ENCODE results near the gene LRRC55. TPM values are rescaled to one million over a fixed set of nuclear protein-coding genes. Genes with fewer than 3 reads are reported as not detected.

Gene LRRC55
- total RNA-seq, 1 experiment from 2014 or later = not detected

DNA sequence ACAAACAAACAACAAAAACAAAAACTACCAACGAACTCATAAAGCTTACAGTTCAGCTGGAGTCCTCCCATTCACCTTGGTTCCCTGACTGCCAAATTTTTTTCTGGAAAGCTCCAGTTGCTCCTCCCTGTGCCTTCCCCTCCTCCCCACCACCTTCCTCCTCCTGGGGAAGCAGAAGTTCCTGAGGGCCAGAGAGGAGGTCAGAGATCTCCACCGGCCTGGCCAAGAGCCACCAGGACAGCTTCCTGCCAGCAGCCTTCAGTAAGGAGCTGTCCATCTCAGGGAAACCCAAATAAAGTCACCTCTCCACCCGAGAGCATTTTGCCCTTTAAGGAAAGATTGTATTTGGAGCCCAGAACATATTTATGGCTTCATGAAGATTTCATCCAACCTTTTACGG, 35.3 kb downstream of the LRRC55 start:
- POLR2A ChIA-PET = no interaction called here
- Histone ChIP-seq H3K27me3 (ENCODE audit: insufficient read depth, low read length) (peaks cover 3% of the 10 kb centered on the region), H2AFZ (ENCODE audit: low read depth, low read length, poor library complexity, severe bottlenecking) (no peak overlapping the region), H3K36me3 (ENCODE audit: control insufficient read depth in 1 of 2, insufficient read depth in 2 of 2, low read length in 2 of 2) (no peaks in the 10 kb centered on the region), H3K27ac (ENCODE audit: low read depth, low read length) (no peak overlapping the region), H3K4me3 (replicated peaks in 1 of 2; ENCODE audit: low read depth in 1 of 2, low read length in 2 of 2) (no peak overlapping the region), H3K4me2 (ENCODE audit: low read length) (no peak overlapping the region), H3K9ac (ENCODE audit: low read length) (no peak overlapping the region), H3K9me2 (ENCODE audit: insufficient read depth) (no peaks in the 10 kb centered on the region), H3K79me2 (ENCODE audit: insufficient read depth, low read length) (no peaks in the 10 kb centered on the region), H4K20me1 (ENCODE audit: insufficient read depth) (no peaks in the 10 kb centered on the region), H3K9me3 (ENCODE audit: control insufficient read depth in 1 of 2, insufficient read depth in 1 of 2, low read depth in 1 of 2, low read length in 2 of 2) (no peaks in the 10 kb centered on the region), H3K4me1 (ENCODE audit: control insufficient read depth in 1 of 2, insufficient read depth in 2 of 2, low read length in 2 of 2) (no peaks in the 10 kb centered on the region)
- BruUV-seq (replicated peaks) = no TSS peak
- TF ChIP-seq TCF7L2 (IDR thresholded peaks at IDR 0.05; ENCODE audit: borderline replicate concordance, extremely low read depth, insufficient read depth, insufficient read length) = no peak
- no peak for TF ChIP-seq SP1 (IDR thresholded peaks at IDR 0.05; ENCODE audit: low read depth)
- no peak for TF ChIP-seq ZNF274 (IDR thresholded peaks at IDR 0.05; ENCODE audit: low read depth, low read length)
- TF ChIP-seq CBX3 (IDR thresholded peaks at IDR 0.05; ENCODE audit: low read depth) = no peak
- no peak for TF ChIP-seq EZH2 (IDR thresholded peaks at IDR 0.05)
- no peak for TF ChIP-seq JUND (IDR thresholded peaks at IDR 0.05)
- no peak for TF ChIP-seq RAD21 (IDR thresholded peaks at IDR 0.05; ENCODE audit: low read depth)
- TF ChIP-seq YY1 (IDR thresholded peaks at IDR 0.05; ENCODE audit: extremely low read depth, insufficient replicate concordance, low read depth, low read length) = no peak
- TF ChIP-seq ZFX (IDR thresholded peaks at IDR 0.05) = no peak
- no peak for TF ChIP-seq CEBPB (IDR thresholded peaks at IDR 0.05; ENCODE audit: low read depth)
- no peak for DNase-seq (ENCODE audit: low read depth, low spot score)
- CTCF ChIA-PET = no interaction called here
- no peak for ATAC-seq
- intact Hi-C loops (cut with micrococcal nuclease) = no loop called here
- RAD21 ChIA-PET (ENCODE audit: low non-redundant PET in 1 of 2, low total read pairs in 2 of 2, uncharacterized antibody in 2 of 2, unreplicated experiment in 2 of 2) = no interaction called here

DNA sequence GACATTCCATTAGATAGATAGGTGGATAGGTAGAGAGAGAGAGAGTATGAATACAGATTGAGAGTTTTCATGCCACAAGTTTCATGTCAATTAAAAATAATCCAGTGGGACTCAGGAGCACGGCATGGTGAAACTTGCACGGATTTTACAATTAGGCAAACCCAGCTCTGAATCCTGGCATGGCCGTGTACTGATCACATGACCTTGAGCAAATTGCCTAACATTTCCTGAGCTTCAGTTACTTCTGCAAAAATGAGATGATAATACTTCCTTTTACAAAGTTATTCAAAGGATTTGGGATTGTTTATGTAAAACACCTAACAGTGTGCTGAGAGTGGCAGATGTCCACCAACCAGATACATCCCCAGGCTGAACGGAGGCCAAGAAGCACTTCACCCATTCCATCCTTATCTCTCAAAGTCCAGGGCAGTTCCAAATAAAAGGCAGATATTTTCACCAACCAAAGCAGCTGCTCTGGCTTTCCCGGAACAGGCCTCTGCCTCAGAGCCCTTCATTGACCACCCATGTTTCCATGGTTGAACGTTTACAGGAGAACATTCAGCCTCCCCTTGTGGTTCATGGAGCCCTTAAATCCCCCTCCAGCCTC, 37.4 kb downstream of the LRRC55 start:
- H3K79me2 ChIP-seq (ENCODE audit: insufficient read depth, low read length) = no peaks in the 10 kb centered on the region
- no peak for DNase-seq (ENCODE audit: low read depth, low spot score)

More for the DNA sequence above, 37.4 kb downstream of the LRRC55 start:
- CTCF ChIA-PET = no interaction called here
- no peaks in the 10 kb centered on the region for H3K36me3 ChIP-seq (ENCODE audit: control insufficient read depth in 1 of 2, insufficient read depth in 2 of 2, low read length in 2 of 2)
- H3K4me2 ChIP-seq (ENCODE audit: low read length) = no peak overlapping the region
- no TSS peak for BruUV-seq (replicated peaks)
- H3K9me2 ChIP-seq (ENCODE audit: insufficient read depth) = no peaks in the 10 kb centered on the region
- no peak overlapping the region for H3K4me3 ChIP-seq (replicated peaks in 1 of 2; ENCODE audit: low read depth in 1 of 2, low read length in 2 of 2)
- no peak overlapping the region for H3K9ac ChIP-seq (ENCODE audit: low read length)
- H4K20me1 ChIP-seq (ENCODE audit: insufficient read depth) = no peaks in the 10 kb centered on the region
- no peak for TF ChIP-seq EZH2 (IDR thresholded peaks at IDR 0.05)
- no peak for TF ChIP-seq ZFX (IDR thresholded peaks at IDR 0.05)
- no peak for TF ChIP-seq POLR2AphosphoS5 (IDR thresholded peaks at IDR 0.05; ENCODE audit: low read depth, low read length)
- TF ChIP-seq EGR1 (IDR thresholded peaks at IDR 0.05; ENCODE audit: low read depth) = no peak
- no peak for TF ChIP-seq RAD21 (IDR thresholded peaks at IDR 0.05; ENCODE audit: low read depth)
- TF ChIP-seq, protein P1, sequence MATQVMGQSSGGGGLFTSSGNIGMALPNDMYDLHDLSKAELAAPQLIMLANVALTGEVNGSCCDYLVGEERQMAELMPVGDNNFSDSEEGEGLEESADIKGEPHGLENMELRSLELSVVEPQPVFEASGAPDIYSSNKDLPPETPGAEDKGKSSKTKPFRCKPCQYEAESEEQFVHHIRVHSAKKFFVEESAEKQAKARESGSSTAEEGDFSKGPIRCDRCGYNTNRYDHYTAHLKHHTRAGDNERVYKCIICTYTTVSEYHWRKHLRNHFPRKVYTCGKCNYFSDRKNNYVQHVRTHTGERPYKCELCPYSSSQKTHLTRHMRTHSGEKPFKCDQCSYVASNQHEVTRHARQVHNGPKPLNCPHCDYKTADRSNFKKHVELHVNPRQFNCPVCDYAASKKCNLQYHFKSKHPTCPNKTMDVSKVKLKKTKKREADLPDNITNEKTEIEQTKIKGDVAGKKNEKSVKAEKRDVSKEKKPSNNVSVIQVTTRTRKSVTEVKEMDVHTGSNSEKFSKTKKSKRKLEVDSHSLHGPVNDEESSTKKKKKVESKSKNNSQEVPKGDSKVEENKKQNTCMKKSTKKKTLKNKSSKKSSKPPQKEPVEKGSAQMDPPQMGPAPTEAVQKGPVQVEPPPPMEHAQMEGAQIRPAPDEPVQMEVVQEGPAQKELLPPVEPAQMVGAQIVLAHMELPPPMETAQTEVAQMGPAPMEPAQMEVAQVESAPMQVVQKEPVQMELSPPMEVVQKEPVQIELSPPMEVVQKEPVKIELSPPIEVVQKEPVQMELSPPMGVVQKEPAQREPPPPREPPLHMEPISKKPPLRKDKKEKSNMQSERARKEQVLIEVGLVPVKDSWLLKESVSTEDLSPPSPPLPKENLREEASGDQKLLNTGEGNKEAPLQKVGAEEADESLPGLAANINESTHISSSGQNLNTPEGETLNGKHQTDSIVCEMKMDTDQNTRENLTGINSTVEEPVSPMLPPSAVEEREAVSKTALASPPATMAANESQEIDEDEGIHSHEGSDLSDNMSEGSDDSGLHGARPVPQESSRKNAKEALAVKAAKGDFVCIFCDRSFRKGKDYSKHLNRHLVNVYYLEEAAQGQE (IDR thresholded peaks at IDR 0.05; ENCODE audit: low read depth) = no peak
- TF ChIP-seq CBX3 (IDR thresholded peaks at IDR 0.05; ENCODE audit: low read depth) = no peak
- no peak for TF ChIP-seq ZNF274 (IDR thresholded peaks at IDR 0.05; ENCODE audit: low read depth, low read length)
- TF ChIP-seq TCF7L2 (IDR thresholded peaks at IDR 0.05; ENCODE audit: borderline replicate concordance, extremely low read depth, insufficient read depth, insufficient read length) = no peak
- TF ChIP-seq, protein P2, sequence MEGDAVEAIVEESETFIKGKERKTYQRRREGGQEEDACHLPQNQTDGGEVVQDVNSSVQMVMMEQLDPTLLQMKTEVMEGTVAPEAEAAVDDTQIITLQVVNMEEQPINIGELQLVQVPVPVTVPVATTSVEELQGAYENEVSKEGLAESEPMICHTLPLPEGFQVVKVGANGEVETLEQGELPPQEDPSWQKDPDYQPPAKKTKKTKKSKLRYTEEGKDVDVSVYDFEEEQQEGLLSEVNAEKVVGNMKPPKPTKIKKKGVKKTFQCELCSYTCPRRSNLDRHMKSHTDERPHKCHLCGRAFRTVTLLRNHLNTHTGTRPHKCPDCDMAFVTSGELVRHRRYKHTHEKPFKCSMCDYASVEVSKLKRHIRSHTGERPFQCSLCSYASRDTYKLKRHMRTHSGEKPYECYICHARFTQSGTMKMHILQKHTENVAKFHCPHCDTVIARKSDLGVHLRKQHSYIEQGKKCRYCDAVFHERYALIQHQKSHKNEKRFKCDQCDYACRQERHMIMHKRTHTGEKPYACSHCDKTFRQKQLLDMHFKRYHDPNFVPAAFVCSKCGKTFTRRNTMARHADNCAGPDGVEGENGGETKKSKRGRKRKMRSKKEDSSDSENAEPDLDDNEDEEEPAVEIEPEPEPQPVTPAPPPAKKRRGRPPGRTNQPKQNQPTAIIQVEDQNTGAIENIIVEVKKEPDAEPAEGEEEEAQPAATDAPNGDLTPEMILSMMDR (IDR thresholded peaks at IDR 0.05 in 2 of 3, conservative IDR thresholded peaks at IDR 0.05 in 1 of 3; ENCODE audit: borderline replicate concordance in 1 of 3, insufficient read depth in 1 of 3, low read depth in 2 of 3, low read length in 2 of 3) = no peak
- no peak for TF ChIP-seq SIN3A (IDR thresholded peaks at IDR 0.05; ENCODE audit: low read depth)
- no peak for TF ChIP-seq CEBPB (IDR thresholded peaks at IDR 0.05; ENCODE audit: low read depth)
- TF ChIP-seq YY1 (IDR thresholded peaks at IDR 0.05; ENCODE audit: extremely low read depth, insufficient replicate concordance, low read depth, low read length) = no peak
- no peak overlapping the region for H2AFZ ChIP-seq (ENCODE audit: low read depth, low read length, poor library complexity, severe bottlenecking)
- peaks cover 9% of the 10 kb centered on the region for H3K27me3 ChIP-seq (ENCODE audit: insufficient read depth, low read length)
- POLR2A ChIA-PET = no interaction called here
- H3K9me3 ChIP-seq (ENCODE audit: control insufficient read depth in 1 of 2, insufficient read depth in 1 of 2, low read depth in 1 of 2, low read length in 2 of 2) = no peaks in the 10 kb centered on the region
- RAD21 ChIA-PET (ENCODE audit: low non-redundant PET in 1 of 2, low total read pairs in 2 of 2, uncharacterized antibody in 2 of 2, unreplicated experiment in 2 of 2) = no interaction called here
- no peak for ATAC-seq
- intact Hi-C loops (cut with micrococcal nuclease) = no loop called here
- no peak overlapping the region for H3K27ac ChIP-seq (ENCODE audit: low read depth, low read length)
- no peaks in the 10 kb centered on the region for H3K4me1 ChIP-seq (ENCODE audit: control insufficient read depth in 1 of 2, insufficient read depth in 2 of 2, low read length in 2 of 2)
